ENCODE results near the gene MAEA.

GRCh38 chr4:1330761-1331590, 41.3 kb downstream of the MAEA start:
- TF ChIP-seq EZH2 (IDR thresholded peaks at IDR 0.05) (no peak), CTCF (IDR thresholded peaks at IDR 0.05) (no peak)
